Keratinocyte (primary cell): ENCODE measurements around the gene ADRB2.

Experiments
- EZH2 ChIP-seq: IDR thresholded peaks from one replicate; pipeline ENCODE4 v1.6.1; 2012; ENCODE audit warnings: inconsistent platforms, mild to moderate bottlenecking, low read length, moderate library complexity
- TF ChIP-seq, protein P1 (sequence below), 3 experiments: IDR thresholded peaks in 1 of 3; conservative IDR thresholded peaks in 1 of 3; optimal IDR thresholded peaks in 1 of 3; 2 replicates in 2 of 3; 3 replicates in 1 of 3; pipeline versions ENCODE3 to v1.5.1; 2011; ENCODE audit warnings: low read length in 3 of 3, mild to moderate bottlenecking in 3 of 3, moderate library complexity in 2 of 3, control low read depth in 1 of 3, inconsistent platforms in 1 of 3; ENCODE audit not compliant: insufficient read depth in 2 of 3; ENCODE audit errors: extremely low read depth in 1 of 3

DNA sequence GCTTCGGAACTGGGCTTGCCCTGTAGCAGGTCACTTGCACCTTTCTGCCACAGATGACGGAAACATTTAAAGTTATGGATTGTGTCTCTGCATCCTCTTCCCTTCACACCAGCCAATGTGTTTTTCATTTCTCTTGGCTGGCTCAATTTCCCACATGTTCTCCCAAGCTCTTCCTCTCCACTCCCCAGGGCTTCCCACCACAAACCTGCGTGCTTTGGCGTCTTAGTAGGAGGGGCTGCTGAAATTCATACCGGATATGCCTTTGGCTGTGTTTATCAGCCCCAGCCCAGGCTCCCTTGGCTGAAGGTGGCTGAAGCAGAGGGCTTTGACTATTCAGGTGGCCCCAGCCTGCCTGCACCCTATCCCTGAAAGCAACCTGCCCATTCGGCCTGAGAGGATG lies 32.1 kb downstream of the ADRB2 start:
- TF ChIP-seq, protein P1, sequence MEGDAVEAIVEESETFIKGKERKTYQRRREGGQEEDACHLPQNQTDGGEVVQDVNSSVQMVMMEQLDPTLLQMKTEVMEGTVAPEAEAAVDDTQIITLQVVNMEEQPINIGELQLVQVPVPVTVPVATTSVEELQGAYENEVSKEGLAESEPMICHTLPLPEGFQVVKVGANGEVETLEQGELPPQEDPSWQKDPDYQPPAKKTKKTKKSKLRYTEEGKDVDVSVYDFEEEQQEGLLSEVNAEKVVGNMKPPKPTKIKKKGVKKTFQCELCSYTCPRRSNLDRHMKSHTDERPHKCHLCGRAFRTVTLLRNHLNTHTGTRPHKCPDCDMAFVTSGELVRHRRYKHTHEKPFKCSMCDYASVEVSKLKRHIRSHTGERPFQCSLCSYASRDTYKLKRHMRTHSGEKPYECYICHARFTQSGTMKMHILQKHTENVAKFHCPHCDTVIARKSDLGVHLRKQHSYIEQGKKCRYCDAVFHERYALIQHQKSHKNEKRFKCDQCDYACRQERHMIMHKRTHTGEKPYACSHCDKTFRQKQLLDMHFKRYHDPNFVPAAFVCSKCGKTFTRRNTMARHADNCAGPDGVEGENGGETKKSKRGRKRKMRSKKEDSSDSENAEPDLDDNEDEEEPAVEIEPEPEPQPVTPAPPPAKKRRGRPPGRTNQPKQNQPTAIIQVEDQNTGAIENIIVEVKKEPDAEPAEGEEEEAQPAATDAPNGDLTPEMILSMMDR (optimal IDR thresholded peaks at IDR 0.05 in 1 of 3, IDR thresholded peaks at IDR 0.05 in 1 of 3, conservative IDR thresholded peaks at IDR 0.05 in 1 of 3; ENCODE audit: extremely low read depth in 1 of 3, insufficient read depth in 2 of 3, low read length in 3 of 3) = no peak
- TF ChIP-seq EZH2 = no peak
